NAMALWA (cell line): Measurements from ENCODE around the gene AMFR.

Experiments
- DNase-seq: peaks from one replicate; pipeline ENCODE4 v3.0.0-alpha.2; 2015; ENCODE audit warnings: low spot score

Gene AMFR

GRCh38 chr16:56425439-56425832 lies at the start of gene AMFR:
AMFR (minus strand) TSS chr16:56425545; CDS start chr16:56425327, 218 bp downstream.
- peak; percentile 87 for DNase-seq

GRCh38 chr16:56470666-56471065 lies 45.3 kb upstream of the AMFR start:
- DNase-seq: no peak

- DNase-seq: no peak
These were observed 44.9 kb upstream of the AMFR start for GRCh38 chr16:56470232-56470631.

GRCh38 chr16:56469748-56470147 lies 44.4 kb upstream of the AMFR start:
- no peak for DNase-seq

GRCh38 chr16:56468800-56469199 lies 43.5 kb upstream of the AMFR start:
- no peak for DNase-seq

- no peak for DNase-seq
These were observed 41.0 kb upstream of the AMFR start for GRCh38 chr16:56466344-56466743.

GRCh38 chr16:56463153-56463552 lies 37.8 kb upstream of the AMFR start:
- DNase-seq: no peak

- DNase-seq: no peak
These were observed 36.9 kb upstream of the AMFR start for GRCh38 chr16:56462064-56462796.

- DNase-seq: no peak
These were observed 34.8 kb upstream of the AMFR start for GRCh38 chr16:56460101-56460500.

GRCh38 chr16:56457927-56458470 lies 32.7 kb upstream of the AMFR start:
- DNase-seq: no peak

GRCh38 chr16:56451753-56452689 lies 26.7 kb upstream of the AMFR start:
- peak; percentile 19 for DNase-seq

- peak; percentile 99 for DNase-seq
These were observed 25.8 kb upstream of the AMFR start, which contains the start of the genes NUDT21 and OGFOD1 for GRCh38 chr16:56450986-56451752. NUDT21 (minus strand) TSS chr16:56451332; CDS start chr16:56451202, 130 bp downstream. OGFOD1 (plus strand) TSS chr16:56451554; CDS start chr16:56451613, 59 bp downstream.

GRCh38 chr16:56450275-56450985 lies 25.1 kb upstream of the AMFR start:
- DNase-seq: no peak

GRCh38 chr16:56448005-56448404 lies 22.7 kb upstream of the AMFR start:
- DNase-seq: no peak

GRCh38 chr16:56447286-56447685 lies 21.9 kb upstream of the AMFR start:
- DNase-seq: no peak

GRCh38 chr16:56438038-56438437 lies 12.7 kb upstream of the AMFR start:
- DNase-seq: no peak

GRCh38 chr16:56436258-56436657 lies 10.9 kb upstream of the AMFR start:
- no peak for DNase-seq

GRCh38 chr16:56428091-56428490 lies 2.7 kb upstream of the AMFR start:
- DNase-seq: no peak

GRCh38 chr16:56426585-56426984 lies 1.2 kb upstream of the AMFR start:
- DNase-seq: no peak

GRCh38 chr16:56424791-56425438 lies 430 bp downstream of the AMFR start:
- peak; percentile 41 for DNase-seq

- DNase-seq: no peak
These were observed 961 bp downstream of the AMFR start for GRCh38 chr16:56424404-56424764.
